HG02571 (cell line): ENCODE results near the gene ELL.

ENCODE experiments used
- ATAC-seq: cut with Tn5 transposase; IDR thresholded peaks from one replicate; pipeline ENCODE4 v1.9.1; 2021; ENCODE audit warnings: mild to moderate bottlenecking, moderate library complexity; ENCODE audit not compliant: unreplicated experiment

The ELL gene

DNA sequence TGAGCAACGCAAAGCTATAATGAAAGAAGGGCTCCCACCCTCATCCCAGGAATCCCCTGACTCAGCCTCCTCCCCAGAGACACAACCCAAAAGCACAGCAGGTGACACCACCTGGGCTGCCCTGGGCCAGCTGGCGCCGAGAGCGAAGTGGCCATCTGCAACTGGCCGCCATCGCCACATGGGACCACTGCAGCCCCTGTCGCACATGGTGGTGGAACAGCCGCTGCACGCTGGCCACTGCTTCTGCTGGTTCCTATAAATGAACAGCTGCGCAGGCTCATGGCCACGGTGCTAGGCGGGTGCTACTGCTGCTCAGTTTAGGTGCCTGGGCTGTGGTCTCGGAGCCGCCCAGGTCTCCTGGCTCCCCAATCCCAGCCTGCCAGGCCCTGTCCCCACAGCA lies 72.3 kb downstream of the ELL start:
- ATAC-seq = no peak

DNA sequence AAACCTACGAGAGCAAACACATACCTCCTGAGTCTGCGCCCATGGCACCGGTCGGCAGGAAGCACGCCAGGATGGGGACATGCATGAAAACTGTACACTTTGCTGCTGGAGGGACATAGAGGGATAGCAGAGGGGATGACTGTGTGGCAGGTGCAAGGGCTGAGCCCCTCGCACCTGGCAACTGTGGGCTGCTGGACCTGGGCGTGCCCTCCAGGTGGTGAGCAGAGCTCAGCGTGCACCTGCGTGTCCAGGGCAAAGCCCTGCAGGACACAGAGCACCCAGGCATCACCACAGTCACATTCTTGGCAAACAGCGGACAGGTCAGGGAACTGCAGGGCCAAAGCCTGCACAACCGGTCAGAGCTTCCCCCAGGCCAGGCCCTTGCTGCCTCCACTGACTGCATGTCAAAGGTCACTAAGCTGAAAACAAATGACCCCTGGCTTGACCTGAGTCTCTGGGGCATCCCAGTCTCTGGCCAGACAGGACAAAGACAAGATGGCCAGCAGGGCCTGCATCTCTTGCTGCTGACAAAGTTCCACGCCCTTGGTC lies 75.0 kb downstream of the ELL start:
- no peak for ATAC-seq

DNA sequence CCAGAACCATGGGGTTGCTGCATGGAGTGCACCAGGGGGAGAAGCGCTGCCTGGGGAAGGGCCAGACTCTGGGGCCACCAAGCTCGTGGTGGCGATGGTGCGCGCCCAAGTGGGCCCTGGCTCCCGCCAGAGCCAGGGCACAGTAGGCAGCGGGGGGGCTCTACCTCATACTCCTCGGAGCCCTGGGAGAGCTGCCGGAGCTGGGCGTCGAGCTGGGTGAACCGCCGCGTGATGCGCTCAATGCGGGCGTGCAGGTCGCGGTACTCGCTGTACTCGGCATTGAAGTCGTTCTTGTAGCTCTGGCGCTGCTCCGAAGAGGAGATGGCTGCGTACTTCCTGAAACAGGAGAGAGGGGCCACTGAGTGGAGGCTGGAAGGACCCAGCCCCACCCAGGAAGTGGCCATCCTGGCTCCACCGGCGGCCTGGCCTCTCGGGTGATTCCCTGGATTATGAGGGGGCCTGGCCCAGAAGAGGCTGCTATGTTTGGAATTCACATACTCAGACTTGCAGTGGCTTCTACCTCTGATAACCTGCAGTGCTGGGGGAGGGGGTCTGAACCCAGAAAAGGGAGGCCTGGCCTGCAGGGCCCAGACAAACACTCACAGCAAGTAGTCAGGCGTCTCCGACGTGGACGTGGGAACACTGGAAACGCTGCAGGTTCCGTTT lies 75.6 kb downstream of the ELL start:
- no peak for ATAC-seq

DNA sequence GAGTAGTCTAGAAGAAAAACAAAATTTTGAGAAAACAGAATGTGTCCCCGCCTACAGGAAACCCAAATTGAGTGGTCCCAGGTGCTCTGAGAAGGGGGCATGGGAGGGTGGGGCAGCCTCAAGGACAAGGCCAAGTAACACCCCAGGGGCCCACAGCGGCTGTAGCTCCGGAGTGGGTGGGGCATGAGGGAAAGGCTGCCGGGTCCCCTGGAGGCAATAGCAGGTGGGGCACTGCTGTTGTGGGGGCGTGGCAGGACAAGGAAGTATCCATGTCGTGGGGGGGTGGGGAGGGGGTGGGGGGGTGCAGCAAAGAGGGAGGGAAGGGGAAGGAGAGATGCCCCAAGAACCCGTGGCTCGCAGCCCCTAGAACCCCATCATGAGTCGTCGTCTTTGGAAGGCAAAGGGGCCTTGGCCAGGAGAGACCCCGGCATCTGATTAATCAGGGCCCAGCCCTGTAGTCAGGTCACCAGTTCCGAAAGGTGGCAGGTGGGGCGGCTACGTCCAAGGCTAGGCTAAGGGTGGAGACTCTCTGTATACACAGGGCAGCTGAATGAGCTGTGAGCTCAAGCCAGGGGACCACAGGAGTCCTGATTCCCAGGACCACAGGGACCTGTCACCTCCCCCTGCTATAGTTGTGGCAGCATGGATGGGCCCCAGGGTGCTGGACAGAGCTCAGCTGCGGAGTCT lies 76.5 kb downstream of the ELL start:
- no peak for ATAC-seq

DNA sequence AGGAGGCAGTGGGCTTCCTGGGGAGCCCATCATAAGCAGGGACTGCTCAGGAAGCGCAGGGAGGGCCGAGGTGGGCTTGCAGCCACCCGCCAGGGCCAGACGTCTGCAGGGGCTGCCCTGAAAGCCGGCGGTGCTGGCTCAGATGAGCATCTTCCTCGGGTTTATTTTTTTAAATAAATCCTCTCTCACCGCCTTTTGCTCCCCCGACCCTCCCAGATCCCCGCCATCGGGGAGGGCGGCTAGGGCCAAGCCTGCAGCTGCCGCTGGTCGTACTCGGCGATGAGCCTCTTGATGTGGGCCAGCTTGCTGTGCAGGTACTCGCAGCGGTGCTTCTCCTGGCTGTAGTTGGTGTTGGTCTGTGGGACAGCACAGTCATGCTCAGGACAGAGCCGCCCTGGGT lies 77.4 kb downstream of the ELL start:
- no peak for ATAC-seq

DNA sequence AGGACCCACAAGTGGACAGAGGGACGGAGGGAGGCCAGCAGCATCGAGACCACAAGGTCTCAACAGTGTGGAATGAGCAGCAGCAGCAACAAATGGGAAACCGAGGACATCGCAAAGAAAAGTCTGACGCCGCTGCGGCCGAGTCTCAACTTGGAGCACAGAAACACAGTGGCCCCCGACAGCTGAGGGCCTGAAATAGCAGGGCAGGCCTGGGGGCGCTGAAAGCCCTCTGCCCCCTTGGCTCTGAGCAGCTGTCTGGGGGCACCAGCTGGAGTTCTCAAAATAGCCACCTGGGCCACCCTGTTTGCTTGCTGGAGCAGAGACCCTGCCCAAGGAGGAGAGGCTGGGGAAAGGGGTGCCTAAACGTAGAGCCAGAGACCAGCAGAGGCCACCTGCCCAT lies 78.0 kb downstream of the ELL start:
- ATAC-seq = no peak

DNA sequence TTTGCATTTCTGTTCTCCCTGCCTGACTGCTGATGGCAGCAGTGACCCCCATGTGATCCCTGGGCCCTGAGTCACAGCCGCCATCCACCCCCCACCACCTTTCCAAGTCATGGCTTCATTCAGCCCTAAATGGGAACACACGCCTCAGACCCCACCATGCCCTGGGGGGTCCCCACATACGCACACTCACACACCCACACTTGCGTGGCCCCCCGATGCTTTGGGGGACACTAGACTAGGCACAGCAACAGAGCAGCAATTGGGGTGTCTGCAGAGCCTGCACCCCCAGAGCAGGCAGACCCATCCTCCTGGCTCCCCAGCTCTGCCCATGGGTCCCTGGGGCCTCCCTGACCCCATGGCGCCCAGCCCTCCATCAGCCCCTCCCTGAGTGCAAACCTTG lies 78.5 kb downstream of the ELL start:
- ATAC-seq = no peak

DNA sequence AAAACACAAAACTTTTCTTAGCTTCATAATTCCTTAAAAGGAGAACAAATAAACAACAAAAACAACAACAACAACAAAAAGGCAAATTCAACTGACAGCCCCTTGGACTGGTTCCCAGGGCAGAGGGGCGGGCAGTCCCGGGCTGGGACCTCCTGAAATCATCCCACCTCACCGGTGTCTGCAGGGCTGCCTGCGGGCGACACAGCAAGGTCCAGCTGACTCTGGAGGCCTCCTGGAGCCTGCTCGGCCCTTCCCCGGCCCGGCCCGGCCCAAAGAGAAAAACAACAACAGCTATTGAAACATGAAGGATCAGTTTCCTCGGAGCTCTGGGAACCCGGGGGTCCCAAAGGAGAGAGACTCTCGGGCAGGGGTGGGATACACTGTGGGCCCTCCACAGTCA lies 78.9 kb downstream of the ELL start:
- ATAC-seq = no peak

DNA sequence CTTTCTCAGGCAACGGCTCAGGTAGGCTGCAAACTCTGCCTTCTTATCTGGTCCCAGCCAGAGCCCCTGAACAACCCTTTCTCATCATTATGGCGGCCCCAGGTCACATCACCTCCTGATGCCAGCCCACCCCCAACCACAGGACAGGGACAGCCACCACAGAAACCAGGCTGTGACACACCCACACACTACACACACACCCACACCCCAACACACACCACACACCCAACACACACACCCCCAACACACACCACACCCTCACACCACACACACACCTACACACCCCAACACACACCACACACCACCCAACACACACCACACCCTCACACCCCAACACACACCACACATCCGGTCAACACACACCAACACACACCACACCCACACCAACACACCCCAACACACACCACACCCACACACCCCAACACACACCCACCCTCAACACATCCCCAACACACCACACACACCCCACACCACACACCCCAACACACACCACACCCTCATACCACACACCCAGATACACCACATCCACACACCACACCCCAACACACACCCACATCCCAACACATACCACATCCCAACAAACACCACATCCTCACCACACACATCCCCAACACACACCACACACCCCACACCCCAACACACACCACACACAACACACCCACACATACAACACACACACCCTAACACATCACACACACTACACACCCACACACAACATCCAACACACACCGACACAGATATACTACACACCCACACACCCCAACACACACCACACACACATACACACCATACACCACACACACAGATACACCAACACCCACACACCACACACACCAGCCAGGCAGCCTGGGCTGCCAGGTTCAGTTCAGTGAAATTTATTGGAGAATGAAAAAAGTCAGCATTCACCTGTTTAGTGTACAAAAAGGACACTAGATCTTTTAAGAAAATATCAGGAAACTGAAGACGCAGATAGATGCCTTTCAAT lies 79.8 kb downstream of the ELL start:
- ATAC-seq = no peak

DNA sequence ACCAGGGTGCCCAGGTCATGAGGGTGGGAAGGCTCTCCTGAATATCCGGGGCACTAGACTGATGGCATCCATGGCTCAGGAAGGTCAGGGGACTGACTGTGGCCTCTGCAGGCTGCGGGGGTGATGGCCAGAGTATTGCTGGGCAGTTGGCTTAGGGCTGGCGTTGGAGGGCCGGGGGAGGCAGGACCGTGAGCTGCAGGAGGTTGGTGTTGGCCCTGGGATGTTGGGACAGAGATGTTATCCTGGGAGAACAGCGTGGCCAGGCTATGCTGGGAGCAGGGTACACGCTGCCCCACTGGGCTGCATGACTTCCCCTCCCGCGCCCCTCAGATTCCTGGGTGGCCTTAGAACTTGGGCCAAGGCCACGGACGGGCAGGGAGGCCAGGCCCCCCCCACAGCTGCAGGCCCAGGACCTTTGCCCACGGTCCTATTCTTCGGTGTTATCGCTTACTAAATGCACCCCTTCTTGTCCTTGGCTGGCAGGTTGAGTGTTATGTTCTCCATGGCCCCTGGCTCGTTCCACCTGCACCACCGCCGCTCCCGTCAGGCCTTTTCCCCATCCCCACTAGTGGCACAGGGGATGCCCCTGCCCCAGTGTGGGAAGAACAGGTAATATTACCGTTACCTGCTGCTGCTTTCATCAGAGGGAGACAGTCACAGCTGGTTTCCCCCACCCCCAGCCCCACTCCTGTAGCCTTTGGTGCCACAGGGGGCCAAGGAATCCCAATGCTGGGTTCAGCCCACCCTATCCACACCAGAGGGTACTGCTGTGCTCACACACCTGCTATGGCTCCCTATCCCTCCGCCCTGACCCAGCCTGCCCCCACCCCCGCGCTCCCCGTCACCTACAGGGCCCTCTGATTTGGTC lies 80.7 kb downstream of the ELL start:
- ATAC-seq = no peak

DNA sequence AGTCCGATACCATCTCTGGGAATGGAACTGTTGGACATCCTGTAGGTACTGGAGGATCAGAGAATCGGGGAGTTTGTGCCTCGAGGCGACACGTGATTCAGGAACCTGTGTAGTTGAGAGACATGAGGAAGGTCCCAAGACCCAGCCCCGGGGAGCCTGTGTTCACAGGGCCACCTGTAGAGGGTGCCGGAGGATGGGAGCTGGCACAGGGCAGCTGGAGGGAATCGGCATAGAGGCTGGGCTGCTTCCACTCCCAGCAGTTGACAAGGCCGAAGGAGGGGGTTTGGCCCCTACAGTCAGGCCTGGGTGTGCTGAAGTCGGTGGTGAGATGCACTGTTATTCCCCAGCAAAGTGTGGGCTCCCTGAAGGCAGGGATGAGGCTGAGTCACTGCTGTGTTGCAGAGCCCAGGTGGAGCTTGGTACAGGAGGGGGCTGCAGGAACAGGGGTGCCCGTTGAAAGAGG lies 81.4 kb downstream of the ELL start:
- no peak for ATAC-seq

DNA sequence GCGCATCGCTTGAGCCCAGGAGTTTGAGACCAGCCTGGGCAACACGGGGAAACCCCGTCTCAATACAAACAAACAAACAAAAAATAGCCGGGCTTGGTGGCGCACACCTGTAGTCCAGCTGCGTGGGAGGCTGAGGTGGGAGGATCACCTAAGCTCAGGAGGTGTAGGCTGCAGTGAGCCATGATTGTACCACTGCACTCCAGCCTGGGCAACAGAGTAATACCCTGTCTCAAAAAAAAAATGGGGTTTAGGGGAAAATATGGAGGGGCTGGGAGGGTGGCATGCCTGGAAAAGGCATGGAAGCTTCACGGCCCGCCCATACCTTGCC lies 82.0 kb downstream of the ELL start:
- ATAC-seq = no peak

DNA sequence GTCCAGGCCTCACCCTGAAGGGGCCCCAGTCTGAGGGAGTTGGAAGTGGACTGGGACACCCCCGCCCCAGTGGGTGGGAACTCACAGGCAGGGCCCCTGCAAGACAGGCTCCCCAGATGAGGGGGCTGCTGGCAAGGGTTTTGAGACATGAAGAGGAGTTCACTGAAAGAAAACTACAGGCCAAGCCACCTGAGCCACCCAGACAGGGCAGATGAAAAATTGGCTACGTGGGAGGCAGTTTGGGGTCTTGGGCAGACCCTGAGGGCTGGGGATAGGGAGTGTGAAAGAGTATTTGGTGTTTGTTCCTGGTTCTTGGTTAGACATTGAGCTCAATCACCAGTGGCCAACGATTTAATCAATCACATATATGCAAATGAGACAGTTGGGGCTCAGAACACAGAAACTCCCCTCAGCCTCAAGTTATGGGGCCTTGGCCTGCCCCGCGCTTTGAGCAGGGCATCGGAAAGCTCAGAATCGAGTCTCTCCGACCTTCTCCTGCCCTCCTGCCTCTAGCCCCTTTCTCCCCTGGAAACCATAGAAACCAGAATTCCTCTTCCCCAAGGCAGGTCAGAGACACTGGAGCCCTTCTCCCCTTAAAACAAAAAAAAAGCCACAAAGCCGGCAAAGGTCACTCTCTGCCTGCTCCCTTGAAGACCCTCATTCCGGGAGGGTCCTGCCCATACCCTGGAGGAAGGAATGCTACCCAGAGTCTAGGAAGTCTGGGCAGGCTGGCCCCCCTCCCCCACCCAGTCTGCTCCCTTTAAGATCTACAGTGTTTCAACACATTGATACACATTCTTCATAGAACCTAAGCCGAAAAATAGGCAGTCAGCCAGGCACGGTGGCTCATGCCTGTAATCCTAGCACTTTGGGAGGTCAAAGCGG lies 82.6 kb downstream of the ELL start:
- ATAC-seq = no peak

DNA sequence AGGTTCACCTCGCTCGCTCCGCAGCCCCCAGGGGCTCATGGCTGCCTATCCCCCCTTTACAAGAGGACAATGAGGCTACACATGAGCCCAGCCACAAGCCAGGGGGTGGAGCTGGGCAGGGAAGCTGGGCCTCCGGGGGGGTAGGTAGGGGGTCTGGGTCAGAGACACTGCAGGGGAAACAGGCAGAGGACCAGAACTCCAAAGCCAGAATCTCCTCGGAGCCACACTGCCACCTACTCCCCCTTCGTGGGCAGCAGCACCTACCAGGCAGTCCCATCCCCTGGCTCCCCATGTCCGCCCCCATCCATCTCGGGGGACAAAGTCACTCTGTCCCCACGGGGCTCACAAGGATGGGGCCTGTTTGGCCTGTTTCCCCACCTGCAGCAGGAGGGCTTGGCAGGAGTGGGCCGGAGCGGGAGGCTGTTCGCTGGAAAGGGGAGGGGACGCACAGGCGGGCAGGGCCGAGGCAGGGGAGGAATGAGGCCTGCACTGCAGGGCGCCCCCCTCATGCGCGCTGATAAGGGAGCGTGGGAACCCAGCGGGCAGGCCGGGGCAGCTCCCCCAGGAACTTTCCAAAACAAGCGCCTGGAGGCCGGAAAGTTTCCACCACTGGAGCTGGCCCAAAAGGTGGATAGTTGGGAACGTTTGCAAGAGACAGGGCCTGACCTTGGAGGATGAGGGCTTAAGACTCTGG lies 83.4 kb downstream of the ELL start:
- ATAC-seq = no peak

DNA sequence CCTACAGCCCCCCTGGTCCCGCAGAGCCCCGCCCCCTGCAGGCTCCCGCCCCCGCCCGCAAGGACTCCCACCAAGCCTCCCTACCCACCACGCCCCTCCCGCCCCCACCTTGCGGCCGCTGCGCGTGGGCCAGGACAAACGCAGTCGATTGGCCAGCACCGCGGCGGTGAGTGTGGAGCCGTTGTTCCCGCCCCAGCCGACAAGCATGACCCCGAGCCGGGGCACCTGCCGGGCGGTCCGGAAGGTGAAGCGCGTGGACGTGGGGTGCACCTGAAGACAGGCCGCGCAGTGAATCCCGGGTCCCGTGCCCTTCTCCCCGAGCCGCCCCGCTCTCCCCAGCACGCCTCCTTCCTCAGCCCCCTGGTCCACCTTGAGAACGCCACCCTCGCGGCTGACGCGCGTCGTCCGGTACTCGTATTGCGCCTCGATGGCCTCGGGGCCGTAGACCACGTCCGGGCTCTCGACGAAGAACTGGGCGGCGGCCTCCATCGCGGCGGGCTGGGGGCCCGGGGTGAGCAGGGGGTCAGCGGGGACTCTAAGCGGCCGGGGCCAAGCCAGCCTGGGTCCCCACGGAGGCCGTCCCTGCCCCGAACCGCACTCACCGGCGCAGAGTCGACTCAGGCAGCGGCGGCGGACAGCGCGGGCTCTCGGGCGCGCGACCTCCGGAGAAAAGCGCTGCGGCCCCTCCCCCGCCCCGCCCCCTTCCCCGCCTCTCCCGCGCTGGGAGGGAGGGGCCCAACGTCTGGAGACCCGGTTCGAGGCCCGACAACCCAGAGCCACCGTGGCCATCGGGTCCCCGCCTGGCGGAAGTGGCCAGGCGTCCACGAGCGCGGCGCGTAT lies 84.2 kb downstream of the ELL start, which contains the start of gene ISYNA1:
Gene ISYNA1, minus strand, starts transcription at position 643 of the 840 bp plus-strand sequence. Its CDS starts 154 bp downstream, at position 489.
- no peak for ATAC-seq

DNA sequence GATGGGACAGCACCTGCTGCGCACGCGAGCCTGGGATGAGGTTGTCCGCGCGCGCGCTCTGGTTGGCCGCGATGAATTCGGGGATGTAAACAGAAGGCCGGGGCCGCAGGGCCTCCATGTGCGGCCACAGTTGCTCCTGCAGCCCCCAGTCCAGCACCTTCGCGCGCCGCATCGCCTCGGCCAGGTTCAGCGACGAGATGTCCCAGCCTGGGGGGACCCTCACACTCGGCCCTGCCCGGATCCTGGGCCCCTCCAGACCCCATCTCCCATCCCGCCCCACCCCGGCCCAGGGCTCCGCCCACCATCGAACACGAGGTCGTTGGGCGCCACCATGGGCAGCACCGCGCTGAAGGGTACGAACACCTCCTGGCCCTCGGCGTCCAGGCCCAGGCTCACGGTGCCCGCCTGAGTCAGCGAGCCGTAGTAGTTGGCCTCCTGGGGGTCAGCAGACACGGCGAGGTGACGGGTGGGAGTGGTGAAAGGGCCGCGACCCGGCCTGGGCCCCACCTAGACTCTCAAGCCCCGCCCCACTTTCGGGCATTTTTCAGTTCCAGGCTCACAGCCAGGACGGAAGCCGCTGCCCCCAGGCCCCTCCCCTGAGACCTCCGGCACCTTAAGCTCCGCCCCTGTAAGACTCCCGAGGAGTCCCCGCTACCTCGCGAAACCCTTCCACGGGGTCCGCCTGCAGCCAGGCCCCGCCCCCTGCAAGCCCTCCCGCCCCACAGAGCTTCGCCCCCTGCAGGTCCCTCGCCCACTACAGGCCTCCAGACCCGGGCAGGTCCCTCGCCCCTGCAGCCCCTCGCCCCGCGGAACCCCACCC lies 85.0 kb downstream of the ELL start:
- peak; percentile 37 for ATAC-seq
